Activated CD4-positive, alpha-beta memory T cell treated with anti-CD3 and anti-CD28 coated beads, Interleukin-2, amount 10 ng/mL, durations not matched to agents 7 days and 5 days (primary cell): ENCODE data around the gene IGLON5. TPM values are rescaled to one million over a fixed set of nuclear protein-coding genes. Genes with fewer than 3 reads are reported as not detected.

Experiments used
- CTCF ChIA-PET: fragments of 350-600 bp; sonication (Branson Sonifier 250); formaldehyde crosslinking; loops from one replicate; lab custom pipeline; 2021; ENCODE audit warnings: antibody characterized with exemption, inconsistent platforms; lab: Charles Lee
- POLR2A ChIA-PET: fragments of 350-600 bp; sonication (Branson Sonifier 250); formaldehyde crosslinking; loops from one replicate; lab custom pipeline; 2021; ENCODE audit warnings: antibody characterized with exemption; lab: Charles Lee
- DNase-seq: peaks from one replicate; pipeline ENCODE4 v3.0.0-alpha.2; 2020
- H3K27ac Mint-ChIP-seq: one replicate; pipeline ENCODE4 v1.8.0; 2021; ENCODE audit warnings: mild to moderate bottlenecking, mixed read lengths
- H3K27me3 Mint-ChIP-seq: one replicate; pipeline ENCODE4 v1.8.0; 2021; ENCODE audit warnings: mixed read lengths
- H3K36me3 Mint-ChIP-seq: one replicate; pipeline ENCODE4 v1.8.0; 2021; ENCODE audit warnings: low read depth, mixed read lengths
- H3K4me1 Mint-ChIP-seq: one replicate; pipeline ENCODE4 v1.8.0; 2021; ENCODE audit warnings: mixed read lengths
- H3K4me3 Mint-ChIP-seq: one replicate; pipeline ENCODE4 v1.8.0; 2021; ENCODE audit warnings: mild to moderate bottlenecking, mixed read lengths
- H3K9me3 Mint-ChIP-seq: one replicate; pipeline ENCODE4 v1.8.0; 2021; ENCODE audit warnings: mixed read lengths
- total RNA-seq, 2 experiments: library from RNA; stranded (reverse); gene quantifications; one replicate each; pipeline ENCODE4 v1.2.3, GENCODE V29; 2021

Gene IGLON5
- total RNA-seq, 2 experiments from 2014 or later, result 0.68 to 0.81 TPM

DNA sequence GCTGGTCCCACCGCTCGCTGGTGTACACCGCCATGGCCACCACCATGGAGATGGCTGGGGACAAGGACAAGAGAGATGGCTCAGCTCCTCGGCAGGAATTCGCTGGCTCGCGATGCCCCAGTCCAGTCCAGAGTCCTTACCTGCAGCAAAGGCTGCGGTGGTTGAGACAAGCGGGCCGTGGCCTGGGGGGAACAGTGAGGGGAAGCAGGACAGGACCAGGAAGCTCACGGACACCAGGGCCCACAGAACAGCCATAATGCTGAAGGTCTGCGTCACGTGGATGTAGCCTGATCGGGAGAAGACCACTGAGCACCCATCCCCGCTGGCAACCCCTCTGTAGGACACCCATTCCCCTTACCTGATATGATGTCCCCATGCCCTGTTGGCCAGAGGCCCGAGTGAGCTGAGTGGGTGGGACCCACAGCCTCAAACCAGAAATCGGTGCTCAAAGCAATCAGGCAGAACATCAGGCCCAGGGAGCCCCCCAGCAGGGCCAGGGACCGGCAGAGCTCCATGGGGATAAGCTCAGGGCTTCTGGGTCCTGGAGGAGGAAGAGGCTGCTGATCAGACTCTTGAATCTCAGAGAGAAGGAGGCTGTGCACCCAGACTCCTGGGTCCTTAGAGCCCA lies 60.7 kb downstream of the IGLON5 start:
- Mint-ChIP-seq H3K27ac (peak overlapping the region; percentile 100), H3K4me1 (peaks cover 88% of the 10 kb centered on the region), H3K27me3 (no peaks in the 10 kb centered on the region), H3K9me3 (peaks cover 4% of the 10 kb centered on the region), H3K36me3 (peaks cover 29% of the 10 kb centered on the region), H3K4me3 (peak overlapping the region; percentile 95)
- DNase-seq, result no peak
- ChIA-PET POLR2A (interaction anchor here (0.6 to 8.4 kb wide), 12 partner anchors 8 to 119 kb away, joined by 3 to 207 read pairs (median 4); partner anchors contain the start of genes LIM2 and SIGLEC10), CTCF (interaction anchor here (0.8 to 2.7 kb wide), 8 partner anchors 9 to 289 kb away, joined by 3 to 16 read pairs (median 4); partner anchors contain the start of gene LIM2)

DNA sequence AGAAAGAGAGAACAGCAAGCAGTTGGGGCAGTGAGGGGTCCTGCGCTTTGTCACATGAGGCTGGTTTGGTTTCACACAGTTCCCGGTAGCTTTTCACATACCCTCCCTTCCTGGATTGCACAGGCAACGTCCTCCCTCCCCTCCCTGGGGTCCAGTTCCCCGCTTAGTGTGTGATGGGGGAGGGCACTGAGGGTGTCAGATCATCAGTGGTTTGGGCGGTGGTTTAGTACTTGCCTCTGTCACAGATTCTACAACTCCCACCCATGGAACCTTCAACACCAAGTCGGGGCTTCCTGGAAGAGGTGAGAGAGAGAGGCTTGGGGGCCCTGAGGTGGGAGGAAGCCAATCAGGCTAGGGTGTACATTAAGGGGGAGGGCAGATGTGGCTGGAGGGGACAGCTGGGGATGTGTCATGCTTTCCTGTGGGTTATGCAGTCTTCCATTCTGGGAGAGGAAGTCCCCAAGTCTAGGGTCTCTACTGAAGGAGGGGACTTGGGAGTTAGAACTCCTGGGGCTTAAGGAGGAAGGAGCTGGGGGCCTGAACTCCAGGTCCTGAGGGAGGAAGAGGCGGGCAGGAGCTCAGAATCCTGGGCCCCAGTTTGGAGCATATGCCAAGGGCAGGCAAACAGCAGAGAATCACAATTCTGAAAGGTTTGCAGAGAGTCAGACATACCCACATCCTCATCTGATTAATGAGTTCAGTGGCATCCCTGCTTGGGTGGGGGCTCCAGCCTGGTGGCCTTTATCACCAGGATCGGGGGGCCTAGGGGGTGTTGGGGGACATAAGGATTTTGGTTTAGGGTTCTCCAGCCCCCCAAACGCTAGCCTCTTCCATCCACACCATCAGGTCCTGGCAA lies 61.4 kb downstream of the IGLON5 start, which contains the start of gene NKG7:
TSS of gene NKG7 (minus strand) at position 6 of the 856 bp plus-strand sequence. CDS start 119 bp downstream, outside the sequence.
- ChIA-PET CTCF (interaction anchor here (0.8 to 2.7 kb wide), 8 partner anchors 8 to 288 kb away, joined by 3 to 16 read pairs (median 4); partner anchors contain the start of gene LIM2), POLR2A (interaction anchor here (0.9 to 8.4 kb wide), 11 partner anchors 8 to 120 kb away, joined by 3 to 207 read pairs (median 5); partner anchors contain the start of genes LIM2 and SIGLEC10)

GRCh38 chr19:51375504-51376221 lies 64.2 kb downstream of the IGLON5 start:
- ChIA-PET CTCF (interaction anchor here (0.9 to 1.0 kb wide), 3 partner anchors 8 to 32 kb away, joined by 3 to 6 read pairs (median 3); no protein-coding TSS in a partner anchor), POLR2A (interaction anchor here (1.0 to 2.7 kb wide), 3 partner anchors 8 to 36 kb away, joined by 3 to 21 read pairs (median 3); no protein-coding TSS in a partner anchor)
- H3K4me1 Mint-ChIP-seq, result peaks cover 77% of the 10 kb centered on the region
- no peaks in the 10 kb centered on the region for H3K27me3 Mint-ChIP-seq
- H3K4me3 Mint-ChIP-seq, result peak overlapping the region; percentile 49
- H3K9me3 Mint-ChIP-seq, result peaks cover 4% of the 10 kb centered on the region
- peaks cover 17% of the 10 kb centered on the region for H3K36me3 Mint-ChIP-seq
- peak overlapping the region; percentile 81 for H3K27ac Mint-ChIP-seq
- DNase-seq, result peak; percentile 57

More for the DNA sequence above, 61.4 kb downstream of the IGLON5 start, which contains the start of gene NKG7:
- Mint-ChIP-seq H3K27me3 (no peaks in the 10 kb centered on the region), H3K27ac (peak within 1 kb of the TSS; percentile 100), H3K4me3 (peak within 1 kb of the TSS; percentile 95), H3K4me1 (peaks cover 83% of the 10 kb centered on the region), H3K36me3 (peaks cover 26% of the 10 kb centered on the region), H3K9me3 (peaks cover 4% of the 10 kb centered on the region)
- peak; percentile 87 for DNase-seq

GRCh38 chr19:51377422-51377821 lies 66.0 kb downstream of the IGLON5 start:
- Mint-ChIP-seq H3K4me3 (no peak overlapping the region), H3K27ac (no peak overlapping the region), H3K27me3 (no peaks in the 10 kb centered on the region), H3K4me1 (peaks cover 74% of the 10 kb centered on the region), H3K9me3 (peaks cover 11% of the 10 kb centered on the region), H3K36me3 (peaks cover 10% of the 10 kb centered on the region)
- POLR2A ChIA-PET, result interaction anchor here (0.7 to 2.7 kb wide), 2 partner anchors 11 to 17 kb away, joined by 3 to 21 read pairs; no protein-coding TSS in a partner anchor
- CTCF ChIA-PET, result interaction anchor here (0.7 kb wide), 2 partner anchors 137 to 269 kb away, joined by 3 read pairs; no protein-coding TSS in a partner anchor
- DNase-seq, result no peak

DNA sequence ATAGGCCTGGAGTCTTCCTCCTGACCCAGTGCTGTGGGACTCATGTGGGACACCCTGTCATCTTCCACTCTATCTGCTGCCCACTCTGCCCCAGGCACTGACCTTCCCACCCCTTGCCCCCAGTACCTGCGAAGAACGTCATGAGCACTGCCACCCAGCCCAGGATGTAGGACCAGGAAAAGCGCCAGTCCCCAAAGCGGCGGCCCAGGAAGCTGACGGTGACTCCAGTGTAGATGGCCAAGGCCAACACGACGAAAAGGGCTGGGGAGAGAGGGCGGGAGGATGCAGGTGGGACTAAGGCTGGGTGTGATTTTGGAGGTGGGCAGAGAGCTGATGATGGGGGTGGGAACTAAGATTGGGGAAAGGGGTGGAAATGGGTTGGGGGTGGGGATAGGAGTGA lies 68.9 kb downstream of the IGLON5 start:
- ChIA-PET POLR2A (interaction anchor here (0.6 to 2.8 kb wide), 4 partner anchors 8 to 64 kb away, joined by 3 to 19 read pairs (median 10); partner anchors contain the start of gene NKG7), CTCF (interaction anchor here (1.0 to 2.1 kb wide), 5 partner anchors 8 to 27 kb away, joined by 3 to 7 read pairs (median 5); partner anchors contain the start of genes C19orf84 and NKG7)
- H3K9me3 Mint-ChIP-seq, result peaks cover 9% of the 10 kb centered on the region
- no peak overlapping the region for H3K4me3 Mint-ChIP-seq
- peaks cover 10% of the 10 kb centered on the region for H3K36me3 Mint-ChIP-seq
- DNase-seq, result no peak
- peak overlapping the region; percentile 51 for H3K27ac Mint-ChIP-seq
- no peaks in the 10 kb centered on the region for H3K27me3 Mint-ChIP-seq
- peaks cover 49% of the 10 kb centered on the region for H3K4me1 Mint-ChIP-seq

Other genes with a start within 250 kb of the IGLON5 start
- gene KLK13, start 246.6 kb upstream of the IGLON5 start, total RNA-seq, result not detected
- under 1 TPM in 1 of 2 experiments, not detected in 1; 0.20 TPM for gene KLK14, start 228.8 kb upstream of the IGLON5 start, total RNA-seq
- 1 to 10 TPM; 9.0 to 9.4 TPM for gene CTU1, start 203.2 kb upstream of the IGLON5 start, total RNA-seq
- gene SIGLEC9, start 186.7 kb upstream of the IGLON5 start, total RNA-seq, result 1 to 10 TPM; 1.1 to 1.7 TPM
- gene SIGLEC7, start 169.3 kb upstream of the IGLON5 start, total RNA-seq, result not detected
- gene CD33, start 86.6 kb upstream of the IGLON5 start, total RNA-seq, result 10 to 100 TPM; 21.1 to 23.7 TPM
- gene SIGLECL1, start 60.6 kb upstream of the IGLON5 start, total RNA-seq, result under 1 TPM in 1 of 2 experiments, not detected in 1; 0.18 TPM
- gene VSIG10L, start 30.5 kb downstream of the IGLON5 start, total RNA-seq, result 1 to 10 TPM; 2.3 to 2.5 TPM
- 100 to 1,000 TPM; 126 to 131 TPM for gene ETFB, start 54.7 kb downstream of the IGLON5 start, total RNA-seq
- gene CLDND2, start 57.4 kb downstream of the IGLON5 start, total RNA-seq, result 1 to 10 TPM; 6.4 to 8.2 TPM
- 100 to 1,000 TPM; 417 to 428 TPM for gene NKG7, start 61.0 kb downstream of the IGLON5 start, total RNA-seq
- gene LIM2, start 76.3 kb downstream of the IGLON5 start, total RNA-seq, result not detected
- gene C19orf84, start 78.9 kb downstream of the IGLON5 start, total RNA-seq, result not detected
- under 1 TPM; 0.45 to 0.88 TPM for gene SIGLEC10, start 106.0 kb downstream of the IGLON5 start, total RNA-seq
- not detected for gene SIGLEC8, start 146.8 kb downstream of the IGLON5 start, total RNA-seq
- not detected for gene CEACAM18, start 166.9 kb downstream of the IGLON5 start, total RNA-seq
- under 1 TPM; 0.35 to 0.43 TPM for gene SIGLEC12, start 190.2 kb downstream of the IGLON5 start, total RNA-seq
- gene SIGLEC6, start 220.0 kb downstream of the IGLON5 start, total RNA-seq, result under 1 TPM; 0.15 to 0.48 TPM